GM12878 (cell line): ENCODE results near the gene ICAM4. TPM values are rescaled to one million over a fixed set of nuclear protein-coding genes. Genes with fewer than 3 reads are reported as not detected.

ENCODE experiments used
- ATAC-seq: fragments of 200-7000 bp; cut with Tn5 transposase; 3 replicates; pipeline ENCODE4 v1.9.1; 2020; ENCODE audit warnings: mild to moderate bottlenecking, moderate library complexity
- BruUV-seq: library from RNA; stranded (reverse); fragments of 400-500 nt; replicated peaks from 2 replicates; lab custom pipeline; 2021; lab: Mats Ljungman, UMichigan
- CTCF ChIA-PET: fragments of 300-600 bp; sonication (Branson Sonifier 250); formaldehyde crosslinking; extraction: SDS; loops from one replicate; lab custom pipeline; 2021; ENCODE audit warnings: inconsistent platforms; lab: Yijun Ruan, JAX
- POLR2A ChIA-PET: fragments of 350-600 bp; formaldehyde crosslinking; extraction: SDS; loops from one replicate; lab custom pipeline; 2021; ENCODE audit warnings: inconsistent platforms; lab: Charles Lee
- RAD21 ChIA-PET: fragments of 300-600 bp; sonication (Branson Sonifier 250); formaldehyde crosslinking; loops from one replicate; lab custom pipeline; 2023; ENCODE audit warnings: antibody characterized with exemption; ENCODE audit not compliant: unreplicated experiment; lab: Charles Lee
- SMC1A ChIA-PET: fragments of 300-600 bp; sonication (Branson Sonifier 250); formaldehyde crosslinking; loops from one replicate; lab custom pipeline; 2023; ENCODE audit not compliant: unreplicated experiment, uncharacterized antibody; lab: Charles Lee
- DNase-seq: peaks from one replicate; pipeline ENCODE4 v3.0.0-alpha.2; 2011; ENCODE audit warnings: low read depth, low spot score
- FAIRE-seq: peaks from 3 replicates; lab custom pipeline; 2011; peaks lifted over from hg19 to GRCh38; lab: Jason Lieb, UNC
- H2AFZ ChIP-seq: 2 replicates; pipeline ENCODE4 v1.6.0; 2011; ENCODE audit warnings: low read depth, low read length, control low read depth; ENCODE audit not compliant: control insufficient read depth
- H3K27ac ChIP-seq: 2 replicates; pipeline ENCODE4 v1.5.1; 2011; ENCODE audit warnings: control low read depth; ENCODE audit not compliant: control insufficient read depth, insufficient read depth
- H3K27me3 ChIP-seq, 2 experiments: replicated peaks in 1 of 2; 2 replicates each; pipeline versions ENCODE4 v1.6.0 to v1.6.1; 2011; ENCODE audit warnings: low read length in 1 of 2; ENCODE audit not compliant: control insufficient read depth in 2 of 2, insufficient read depth in 2 of 2
- H3K36me3 ChIP-seq, 2 experiments: 2 replicates each; pipeline ENCODE4 v1.5.1; 2011; ENCODE audit warnings: low read length in 1 of 2; ENCODE audit not compliant: control insufficient read depth in 2 of 2, insufficient read depth in 2 of 2
- H3K4me1 ChIP-seq: 2 replicates; pipeline ENCODE4 v1.6.1; 2011; ENCODE audit warnings: mild to moderate bottlenecking, low read length, moderate library complexity, mixed read lengths; ENCODE audit not compliant: control insufficient read depth, insufficient read depth
- H3K4me2 ChIP-seq: 2 replicates; pipeline ENCODE4 v1.6.0; 2011; ENCODE audit warnings: control low read depth; ENCODE audit not compliant: control insufficient read depth, insufficient read depth
- H3K4me3 ChIP-seq: fragments of 200-600 bp; sonication (generic); 2 replicates; pipeline ENCODE4 v1.5.1; 2016
- H3K79me2 ChIP-seq: 2 replicates; pipeline ENCODE4 v1.6.0; 2011; ENCODE audit warnings: low read length; ENCODE audit not compliant: control insufficient read depth, insufficient read depth
- H3K9ac ChIP-seq: 2 replicates; pipeline ENCODE4 v1.8.0; 2011; ENCODE audit warnings: low read length, control low read depth, mixed read lengths; ENCODE audit not compliant: control insufficient read depth, insufficient read depth
- H3K9me3 ChIP-seq: replicated peaks from 3 replicates; pipeline ENCODE4 v1.5.1; 2011; ENCODE audit warnings: mild to moderate bottlenecking, low read length; ENCODE audit not compliant: control insufficient read depth, insufficient read depth
- H4K20me1 ChIP-seq: 2 replicates; pipeline ENCODE4 v1.6.0; 2011; ENCODE audit not compliant: control insufficient read depth, insufficient read depth
- CHD2 ChIP-seq: IDR thresholded peaks from 2 replicates; pipeline ENCODE4 v1.6.1; 2011; ENCODE audit warnings: low read depth, low read length, improper control_type of control experiment, borderline replicate concordance
- DPF2 ChIP-seq: fragments of 450-650 bp; IDR thresholded peaks from 2 replicates; pipeline ENCODE4 v1.6.1; 2017; ENCODE audit warnings: mild to moderate bottlenecking
- EGR1 ChIP-seq, 2 experiments: IDR thresholded peaks; 1 replicate in 1 of 2; 2 replicates in 1 of 2; pipeline ENCODE4 v1.6.1; 2011 to 2012; ENCODE audit warnings: low read depth in 2 of 2, low read length in 2 of 2, borderline replicate concordance in 1 of 2, mild to moderate bottlenecking in 1 of 2, moderate library complexity in 1 of 2
- FOXK2 ChIP-seq: fragments of 450-650 bp; IDR thresholded peaks from 2 replicates; pipeline ENCODE4 v1.6.1; 2017; ENCODE audit warnings: mild to moderate bottlenecking, moderate library complexity
- MXI1 ChIP-seq: fragments of 150-350 bp; IDR thresholded peaks from 2 replicates; pipeline ENCODE4 v1.6.1; 2011; ENCODE audit warnings: low read depth, mild to moderate bottlenecking, inconsistent platforms, low read length, improper control_type of control experiment
- POLR2AphosphoS2 ChIP-seq: IDR thresholded peaks from 2 replicates; pipeline ENCODE4 v1.6.1; 2011; ENCODE audit warnings: low read depth, mild to moderate bottlenecking, low read length, improper control_type of control experiment, moderate library complexity
- RUNX3 ChIP-seq: IDR thresholded peaks from 2 replicates; pipeline ENCODE4 v1.6.1; 2012; ENCODE audit warnings: low read length, inconsistent platforms
- SP1 ChIP-seq: IDR thresholded peaks from one replicate; pipeline ENCODE4 v1.6.1; 2011; ENCODE audit warnings: low read depth, low read length
- STAT3 ChIP-seq: IDR thresholded peaks from 2 replicates; pipeline ENCODE4 v1.6.1; 2011; ENCODE audit warnings: low read depth, low read length, improper control_type of control experiment
- ZNF207 ChIP-seq: fragments of 450-650 bp; IDR thresholded peaks from 2 replicates; pipeline ENCODE4 v1.6.1; 2014; ENCODE audit warnings: antibody characterized with exemption, mild to moderate bottlenecking, borderline replicate concordance
- ZNF217 ChIP-seq: fragments of 450-650 bp; IDR thresholded peaks from 2 replicates; pipeline ENCODE4 v1.6.1; 2017; ENCODE audit warnings: antibody characterized with exemption, mild to moderate bottlenecking
- ZNF24 ChIP-seq: fragments of 450-650 bp; IDR thresholded peaks from 2 replicates; pipeline ENCODE4 v1.6.1; 2017; ENCODE audit warnings: antibody characterized with exemption, mild to moderate bottlenecking
- ZNF687 ChIP-seq: fragments of 450-650 bp; IDR thresholded peaks from 2 replicates; pipeline ENCODE4 v1.6.1; 2017; ENCODE audit warnings: mild to moderate bottlenecking, moderate library complexity
- WGBS: methylation state at CpG from one replicate; pipeline ENCODE4 v1.1.6; 2016; ENCODE audit warnings: low lambda C conversion rate; ENCODE audit not compliant: insufficient replicate concordance, insufficient coverage; ENCODE audit errors: missing lambda C conversion rate; 5-methylcytosine and 5-hydroxymethylcytosine counted together
- in situ Hi-C: fragments of 300-500 bp; cut with MboI; formaldehyde crosslinking; loops from 9 replicates; pipeline ENCODE4 v1.14.3; 2018; ENCODE audit warnings: mixed read lengths
- intact Hi-C: fragments of 100-400 bp; cut with micrococcal nuclease; formaldehyde crosslinking; loops from one replicate; pipeline ENCODE4 v1.14.2; 2022; ENCODE audit not compliant: unreplicated experiment
- polyA plus RNA-seq, 11 experiments: library from polyadenylated mRNA; depleted of rRNA in 4 of 11; unstranded in 6 of 11; stranded (reverse) in 5 of 11; fragments of >200 nt; fragmentation: Nextera tagmentation in 4 of 11; fragmentation: Illumina TruSeq in 1 of 11; extraction: Ambion mirVana in 4 of 11; extraction: Trizol in 1 of 11; gene quantifications; 1 replicate in 1 of 11; 2 replicates in 10 of 11; pipeline versions ENCODE4 v1.2.1 to v1.2.3, GENCODE V29; 2011 to 2016; ENCODE audit warnings: inconsistent platforms in 2 of 11, missing spikeins in 2 of 11, low read depth in 1 of 11
- total RNA-seq, 4 experiments: library from RNA; depleted of rRNA in 3 of 4; stranded (reverse); fragments of >200 nt in 3 of 4; fragmentation: Illumina TruSeq in 1 of 4; extraction: Trizol in 1 of 4; gene quantifications; 2 replicates each; pipeline versions ENCODE4 v1.2.1 to v1.2.3, GENCODE V29; 2013 to 2021
- TF ChIP-seq, protein P1 (sequence below): fragments of 450-650 bp; IDR thresholded peaks from 2 replicates; pipeline ENCODE4 v1.6.1; 2018; ENCODE audit warnings: mild to moderate bottlenecking, low read depth, moderate library complexity; ENCODE audit not compliant: partially characterized antibody

Gene ICAM4
- total and polyA plus RNA-seq, 10 of the 15 experiments (the other 5 are each of a cell fraction or from before 2014, with no cell fraction given): 0.31 to 5.1 (median 1.7) TPM

GRCh38 chr19:10270180-10270615 lies 16.6 kb upstream of the ICAM4 start (continued):
- TF ChIP-seq SP1 (peak; percentile 69), ZNF687 (peak; percentile 27; the same call in 1 of the 2 replicates), ZNF217 (peak; percentile 38; the same call in 1 of the 2 replicates)

GRCh38 chr19:10270616-10271394 lies 15.9 kb upstream of the ICAM4 start, which contains the start of gene ICAM1:
ICAM1 (plus strand) TSS chr19:10271120; CDS start chr19:10271160, 40 bp downstream.
- Histone ChIP-seq H3K27ac (peak within 1 kb of the TSS; percentile 98), H3K27me3 (no peaks in the 10 kb centered on the region), H3K79me2 (peaks cover 52% of the 10 kb centered on the region), H3K9ac (peak within 1 kb of the TSS; percentile 89), H3K4me3 (peak within 1 kb of the TSS; percentile 92), H3K4me1 (no peaks in the 10 kb centered on the region; the same call in 1 of the 2 replicates), H3K9me3 (no peaks in the 10 kb centered on the region), H2AFZ (peak within 1 kb of the TSS; percentile 35), H3K36me3 (peaks cover 6 to 10% of the 10 kb centered on the region in 2 experiments; a peak in 3 of 4 replicates), H4K20me1 (no peaks in the 10 kb centered on the region), H3K4me2 (peak within 1 kb of the TSS; percentile 99)
- BruUV-seq: TSS peak; percentile 98
- peak; percentile 82 for FAIRE-seq
- in situ Hi-C loops (no loop called here), intact Hi-C loops (loop anchor here (2.0 to 5.0 kb wide), 2 partner anchors 61 to 110 kb away; partner anchors contain the start of genes RAVER1 and TYK2)
- ChIA-PET POLR2A (interaction anchor here (0.5 to 4.7 kb wide), 27 partner anchors 9 to 345 kb away, joined by 3 to 108 read pairs (median 4); partner anchors contain the start of genes ANGPTL6, FDX2, ICAM4 and ICAM5), CTCF (interaction anchor here (0.7 to 11.2 kb wide), 28 partner anchors 10 to 302 kb away, joined by 3 to 370 read pairs (median 4); partner anchors contain the start of genes CDC37, ICAM4, ICAM5 and TYK2), SMC1A (interaction anchor here (0.6 to 8.5 kb wide), 31 partner anchors 10 to 341 kb away, joined by 3 to 158 read pairs (median 5); partner anchors contain the start of genes FDX2, ICAM4, ICAM5 and MRPL4), RAD21 (interaction anchor here (0.6 to 6.1 kb wide), 37 partner anchors 10 to 324 kb away, joined by 3 to 206 read pairs (median 6); partner anchors contain the start of genes CDC37, DNMT1, ICAM4 and ICAM5)
- WGBS: under 1% methylated on average over 48 of the region's 51 CpGs
- peak; percentile 78 for ATAC-seq
- DNase-seq: no peak
- TF ChIP-seq, protein P1, sequence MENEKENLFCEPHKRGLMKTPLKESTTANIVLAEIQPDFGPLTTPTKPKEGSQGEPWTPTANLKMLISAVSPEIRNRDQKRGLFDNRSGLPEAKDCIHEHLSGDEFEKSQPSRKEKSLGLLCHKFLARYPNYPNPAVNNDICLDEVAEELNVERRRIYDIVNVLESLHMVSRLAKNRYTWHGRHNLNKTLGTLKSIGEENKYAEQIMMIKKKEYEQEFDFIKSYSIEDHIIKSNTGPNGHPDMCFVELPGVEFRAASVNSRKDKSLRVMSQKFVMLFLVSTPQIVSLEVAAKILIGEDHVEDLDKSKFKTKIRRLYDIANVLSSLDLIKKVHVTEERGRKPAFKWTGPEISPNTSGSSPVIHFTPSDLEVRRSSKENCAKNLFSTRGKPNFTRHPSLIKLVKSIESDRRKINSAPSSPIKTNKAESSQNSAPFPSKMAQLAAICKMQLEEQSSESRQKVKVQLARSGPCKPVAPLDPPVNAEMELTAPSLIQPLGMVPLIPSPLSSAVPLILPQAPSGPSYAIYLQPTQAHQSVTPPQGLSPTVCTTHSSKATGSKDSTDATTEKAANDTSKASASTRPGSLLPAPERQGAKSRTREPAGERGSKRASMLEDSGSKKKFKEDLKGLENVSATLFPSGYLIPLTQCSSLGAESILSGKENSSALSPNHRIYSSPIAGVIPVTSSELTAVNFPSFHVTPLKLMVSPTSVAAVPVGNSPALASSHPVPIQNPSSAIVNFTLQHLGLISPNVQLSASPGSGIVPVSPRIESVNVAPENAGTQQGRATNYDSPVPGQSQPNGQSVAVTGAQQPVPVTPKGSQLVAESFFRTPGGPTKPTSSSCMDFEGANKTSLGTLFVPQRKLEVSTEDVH: no peak
- TF ChIP-seq ZNF207 (0 out of 2 replicates have a peak, but pooled peaks have one; percentile 16), EGR1 (IDR thresholded peaks at IDR 0.05; ENCODE audit: borderline replicate concordance in 1 of 2, low read depth in 2 of 2, low read length in 2 of 2) (0 out of 3 replicates have a peak, but pooled peaks of 1 of the 2 experiments have one; percentile 38), POLR2AphosphoS2 (peak; percentile 95), MXI1 (peak; percentile 87), ZNF24 (peak; percentile 90), CHD2 (no peak; the same call in none of the 2 replicates), STAT3 (no peak), DPF2 (no peak; the same call in 1 of the 2 replicates), RUNX3 (peak; percentile 35), FOXK2 (no peak)
